MG63 (cell line): ENCODE data around the gene USH1G. TPM values are rescaled to one million over a fixed set of nuclear protein-coding genes. Genes with fewer than 3 reads are reported as not detected.

ENCODE experiments used
- DNase-seq: peaks from one replicate; pipeline ENCODE4 v3.0.0-alpha.2; 2020
- H3K27me3 ChIP-seq: fragments of 250-450 bp; sonication (Bioruptor Pico); 2 replicates; pipeline ENCODE4 v1.5.1; 2020; ENCODE audit warnings: mild to moderate bottlenecking, moderate library complexity
- H3K36me3 ChIP-seq: fragments of 250-450 bp; sonication (Bioruptor Pico); 2 replicates; pipeline ENCODE4 v1.5.1; 2020; ENCODE audit warnings: mild to moderate bottlenecking, moderate library complexity
- H3K4me3 ChIP-seq: fragments of 250-450 bp; sonication (Bioruptor Pico); 2 replicates; pipeline ENCODE4 v1.5.1; 2020; ENCODE audit warnings: mild to moderate bottlenecking, moderate library complexity
- H3K9me3 ChIP-seq: fragments of 250-450 bp; sonication (Bioruptor Pico); 2 replicates; pipeline ENCODE4 v1.5.1; 2020; ENCODE audit warnings: mild to moderate bottlenecking, moderate library complexity
- total RNA-seq: library from RNA; depleted of rRNA; stranded (reverse); fragments of >200 nt; shearing (Covaris generic); gene quantifications from 2 replicates; pipeline ENCODE4 v1.2.3, GENCODE V29; 2014; ENCODE audit warnings: low replicate concordance

The USH1G gene
- total RNA-seq, 1 experiment from 2014 or later = not detected

DNA sequence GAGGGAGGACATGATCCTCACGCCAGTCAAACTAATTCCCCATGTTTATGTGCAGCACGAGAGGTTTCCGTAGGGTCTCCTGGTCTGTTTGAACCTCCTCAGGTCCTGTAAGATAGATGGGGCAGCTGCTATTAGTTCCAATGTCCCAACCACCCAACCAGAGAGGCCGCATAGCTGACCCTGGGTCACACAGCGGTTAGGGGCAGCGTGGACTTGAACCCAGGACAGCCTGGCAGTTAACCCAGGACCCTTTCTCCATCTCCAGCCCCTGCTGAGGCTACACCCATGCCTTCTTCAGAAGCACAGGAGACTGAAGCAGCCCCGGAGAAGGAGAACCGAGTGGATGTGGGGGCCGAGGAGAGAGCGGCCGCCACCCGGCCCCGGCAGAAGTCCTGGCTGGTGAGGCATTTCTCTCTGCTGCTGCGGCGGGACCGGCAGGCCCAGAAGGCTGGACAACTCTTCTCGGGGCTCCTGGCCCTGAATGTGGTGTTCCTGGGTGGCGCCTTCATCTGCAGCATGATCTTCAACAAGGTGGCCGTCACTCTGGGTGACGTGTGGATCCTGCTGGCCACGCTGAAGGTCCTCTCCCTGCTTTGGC lies 18.2 kb upstream of the USH1G start:
- peaks cover 69% of the 10 kb centered on the region for H3K27me3 ChIP-seq
- DNase-seq = no peak
- no peaks in the 10 kb centered on the region for H3K36me3 ChIP-seq
- no peaks in the 10 kb centered on the region for H3K9me3 ChIP-seq
- no peak overlapping the region for H3K4me3 ChIP-seq

- Histone ChIP-seq H3K4me3 (no peak overlapping the region), H3K36me3 (no peaks in the 10 kb centered on the region), H3K27me3 (peaks cover 64% of the 10 kb centered on the region), H3K9me3 (no peaks in the 10 kb centered on the region)
- no peak for DNase-seq
Measured at GRCh38 chr17:74939534-74939933, 16.5 kb upstream of the USH1G start.

GRCh38 chr17:74938194-74938950 lies 15.3 kb upstream of the USH1G start:
- Histone ChIP-seq H3K9me3 (no peaks in the 10 kb centered on the region), H3K27me3 (peaks cover 55% of the 10 kb centered on the region), H3K36me3 (no peaks in the 10 kb centered on the region), H3K4me3 (no peak overlapping the region)
- no peak for DNase-seq

- Histone ChIP-seq H3K4me3 (no peak overlapping the region), H3K9me3 (no peaks in the 10 kb centered on the region), H3K36me3 (no peaks in the 10 kb centered on the region), H3K27me3 (peaks cover 45% of the 10 kb centered on the region)
- DNase-seq = no peak
Measured at GRCh38 chr17:74937064-74938051, 14.3 kb upstream of the USH1G start.

DNA sequence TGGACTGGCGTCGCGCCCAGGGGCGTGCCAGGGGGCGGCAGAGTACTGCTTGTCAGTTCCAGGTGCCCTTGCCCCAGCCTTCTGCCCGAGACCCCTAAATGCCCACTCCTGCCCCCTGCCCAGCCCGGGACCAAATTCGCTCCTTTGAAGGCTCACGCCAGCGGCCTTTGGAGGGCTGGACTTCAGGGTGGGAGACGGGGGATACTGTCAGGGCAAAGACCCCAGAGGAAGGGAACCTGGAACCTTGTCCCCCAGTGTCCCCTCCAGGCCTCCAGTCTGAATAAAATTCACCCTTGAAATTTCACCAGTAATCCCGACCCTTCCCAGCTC lies 13.4 kb upstream of the USH1G start:
- Histone ChIP-seq H3K9me3 (no peaks in the 10 kb centered on the region), H3K27me3 (peaks cover 40% of the 10 kb centered on the region), H3K4me3 (no peak overlapping the region), H3K36me3 (no peaks in the 10 kb centered on the region)
- no peak for DNase-seq

DNA sequence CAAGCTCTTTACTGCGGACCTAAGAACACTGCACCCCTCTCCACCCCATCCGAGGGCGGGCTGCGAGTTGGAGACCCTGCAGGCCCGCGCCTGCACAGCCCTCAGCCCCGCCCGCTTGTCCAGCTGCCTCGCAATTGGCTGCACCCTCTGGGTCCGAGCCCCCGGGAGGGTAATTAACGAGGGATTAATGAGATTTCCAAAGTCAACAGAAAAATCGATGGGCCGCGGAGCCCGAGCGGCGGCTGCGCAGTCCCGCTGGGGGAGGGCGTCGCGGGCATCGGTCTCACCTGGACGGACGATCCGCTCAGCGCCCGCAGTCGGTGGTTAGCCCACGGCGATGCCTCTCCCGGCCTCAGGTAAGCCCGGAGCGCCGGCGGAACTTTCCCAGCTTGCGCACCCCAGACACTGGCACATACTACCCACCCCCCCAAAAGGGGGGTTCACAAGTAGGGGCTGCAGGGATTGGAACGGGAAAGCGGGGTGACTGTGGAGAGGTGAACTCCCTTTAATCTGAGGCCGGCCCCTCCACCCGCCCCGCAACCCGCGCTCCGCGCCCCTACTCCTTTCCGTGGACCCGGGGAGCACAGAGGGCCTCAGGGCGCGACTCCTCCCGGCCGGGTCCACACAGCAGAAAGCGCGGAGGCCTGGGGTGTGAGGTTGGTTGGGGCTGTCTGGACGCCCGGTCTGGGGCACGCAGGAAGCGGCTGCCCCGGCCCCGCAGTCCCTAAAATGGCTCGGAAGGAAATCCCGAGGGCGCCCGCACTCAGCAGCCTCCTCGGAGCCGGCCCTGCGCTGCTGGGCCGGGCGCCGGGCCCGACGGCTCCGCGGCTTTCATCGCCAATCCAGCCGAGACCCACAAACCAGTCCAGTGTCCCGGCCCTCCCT lies 12.8 kb upstream of the USH1G start, which contains the start of gene OTOP3:
Gene OTOP3 (plus strand): TSS at position 314 of the 885 bp plus-strand sequence. CDS start 24 bp downstream, at position 338.
- no peak for DNase-seq
- Histone ChIP-seq H3K27me3 (peaks cover 40% of the 10 kb centered on the region), H3K36me3 (no peaks in the 10 kb centered on the region), H3K4me3 (no peak within 1 kb of the TSS), H3K9me3 (no peaks in the 10 kb centered on the region)

DNA sequence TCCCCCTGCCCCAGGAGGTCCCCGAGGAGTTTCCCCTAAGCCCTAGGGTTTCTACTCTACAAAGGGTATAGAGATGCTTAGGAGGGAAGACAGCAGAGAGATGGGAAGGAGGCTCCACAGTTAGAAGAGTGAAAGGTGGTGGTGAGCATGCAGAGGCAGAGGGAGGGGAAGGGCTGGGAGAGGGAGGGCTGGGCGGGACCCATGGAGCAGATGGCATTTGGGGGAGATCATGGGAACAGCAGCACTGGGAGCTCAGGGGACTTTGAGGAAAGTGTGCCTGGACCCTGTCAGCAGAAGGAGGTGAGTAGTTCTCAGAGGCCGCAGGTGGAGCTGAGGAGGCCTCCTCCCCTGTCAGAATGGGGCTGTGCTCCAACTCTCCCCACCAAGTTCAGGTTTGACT lies 12.0 kb upstream of the USH1G start:
- no peaks in the 10 kb centered on the region for H3K9me3 ChIP-seq
- H3K36me3 ChIP-seq = no peaks in the 10 kb centered on the region
- H3K27me3 ChIP-seq = peaks cover 40% of the 10 kb centered on the region
- H3K4me3 ChIP-seq = no peak overlapping the region
- DNase-seq = no peak

- DNase-seq = no peak
- Histone ChIP-seq H3K27me3 (peaks cover 21% of the 10 kb centered on the region), H3K36me3 (no peaks in the 10 kb centered on the region), H3K4me3 (no peak overlapping the region), H3K9me3 (no peaks in the 10 kb centered on the region)
Measured at GRCh38 chr17:74930535-74931036, 7.5 kb upstream of the USH1G start.

GRCh38 chr17:74928786-74929185 lies 5.7 kb upstream of the USH1G start:
- Histone ChIP-seq H3K27me3 (peaks cover 31% of the 10 kb centered on the region), H3K9me3 (no peaks in the 10 kb centered on the region), H3K36me3 (no peaks in the 10 kb centered on the region), H3K4me3 (no peak overlapping the region)
- DNase-seq = no peak

GRCh38 chr17:74925242-74925641 lies 2.2 kb upstream of the USH1G start:
- no peak overlapping the region for H3K4me3 ChIP-seq
- no peak for DNase-seq
- H3K9me3 ChIP-seq = no peaks in the 10 kb centered on the region
- peaks cover 44% of the 10 kb centered on the region for H3K27me3 ChIP-seq
- no peaks in the 10 kb centered on the region for H3K36me3 ChIP-seq

- DNase-seq = no peak
- Histone ChIP-seq H3K27me3 (peaks cover 44% of the 10 kb centered on the region), H3K4me3 (peak within 1 kb of the TSS; percentile 36), H3K36me3 (no peaks in the 10 kb centered on the region), H3K9me3 (no peaks in the 10 kb centered on the region)
Measured at GRCh38 chr17:74924250-74924948, 1.3 kb upstream of the USH1G start, which contains the start of gene OTOP2. Gene OTOP2 (plus strand): TSS chr17:74924273. CDS start chr17:74924633, 360 bp downstream.

- peak; percentile 65 for DNase-seq
- Histone ChIP-seq H3K36me3 (no peaks in the 10 kb centered on the region), H3K4me3 (peak overlapping the region; percentile 36), H3K27me3 (peaks cover 44% of the 10 kb centered on the region), H3K9me3 (no peaks in the 10 kb centered on the region)
Measured at GRCh38 chr17:74923538-74924249, 639 bp upstream of the USH1G start.

GRCh38 chr17:74922172-74922571 lies 883 bp downstream of the USH1G start:
- H3K36me3 ChIP-seq = no peaks in the 10 kb centered on the region
- H3K9me3 ChIP-seq = no peaks in the 10 kb centered on the region
- peaks cover 43% of the 10 kb centered on the region for H3K27me3 ChIP-seq
- no peak overlapping the region for H3K4me3 ChIP-seq
- DNase-seq = no peak

DNA sequence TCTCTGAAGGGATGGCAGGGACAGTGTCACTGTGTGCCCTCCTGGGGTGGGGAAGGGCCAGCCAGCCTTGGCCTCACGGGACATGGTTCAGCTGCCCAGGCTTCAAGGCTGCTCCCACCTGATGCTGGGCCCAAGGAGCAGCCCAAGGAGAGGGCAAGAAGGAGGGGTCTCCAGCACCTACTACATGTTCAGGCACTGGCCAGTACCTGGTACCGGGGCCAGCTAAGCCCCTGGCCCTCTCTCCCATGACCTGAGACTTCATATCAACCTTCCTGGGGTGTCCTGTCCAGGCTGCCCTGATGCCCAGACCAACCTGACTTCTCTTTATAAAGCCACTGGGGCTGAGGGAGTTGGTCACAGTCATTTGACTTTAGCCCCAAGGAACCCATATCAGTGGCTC lies 1.3 kb downstream of the USH1G start:
- peaks cover 40% of the 10 kb centered on the region for H3K27me3 ChIP-seq
- no peaks in the 10 kb centered on the region for H3K36me3 ChIP-seq
- DNase-seq = no peak
- no peaks in the 10 kb centered on the region for H3K9me3 ChIP-seq
- H3K4me3 ChIP-seq = no peak overlapping the region
